Measurements from ENCODE around the gene NEMP2.

DNA sequence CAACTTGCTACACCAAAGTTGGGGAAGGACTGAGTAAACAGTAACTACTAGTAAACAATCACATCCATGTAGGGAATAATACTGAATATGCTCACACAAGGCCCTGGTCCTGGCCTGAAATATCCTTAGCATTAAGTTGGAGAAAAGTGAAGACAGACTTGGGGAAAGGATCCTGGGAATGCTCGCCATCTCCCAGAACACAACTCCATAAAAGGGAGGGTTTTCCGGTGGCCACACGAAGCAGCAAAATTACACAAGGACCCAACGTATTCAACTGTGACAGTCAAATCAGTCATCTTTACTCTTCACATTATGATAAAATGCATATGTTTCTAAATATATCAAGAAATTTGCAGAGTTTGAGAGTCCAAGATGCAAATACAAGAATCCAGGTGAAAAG is 7.3 kb downstream of the NEMP2 start:
- TF ChIP-seq, protein P1, sequence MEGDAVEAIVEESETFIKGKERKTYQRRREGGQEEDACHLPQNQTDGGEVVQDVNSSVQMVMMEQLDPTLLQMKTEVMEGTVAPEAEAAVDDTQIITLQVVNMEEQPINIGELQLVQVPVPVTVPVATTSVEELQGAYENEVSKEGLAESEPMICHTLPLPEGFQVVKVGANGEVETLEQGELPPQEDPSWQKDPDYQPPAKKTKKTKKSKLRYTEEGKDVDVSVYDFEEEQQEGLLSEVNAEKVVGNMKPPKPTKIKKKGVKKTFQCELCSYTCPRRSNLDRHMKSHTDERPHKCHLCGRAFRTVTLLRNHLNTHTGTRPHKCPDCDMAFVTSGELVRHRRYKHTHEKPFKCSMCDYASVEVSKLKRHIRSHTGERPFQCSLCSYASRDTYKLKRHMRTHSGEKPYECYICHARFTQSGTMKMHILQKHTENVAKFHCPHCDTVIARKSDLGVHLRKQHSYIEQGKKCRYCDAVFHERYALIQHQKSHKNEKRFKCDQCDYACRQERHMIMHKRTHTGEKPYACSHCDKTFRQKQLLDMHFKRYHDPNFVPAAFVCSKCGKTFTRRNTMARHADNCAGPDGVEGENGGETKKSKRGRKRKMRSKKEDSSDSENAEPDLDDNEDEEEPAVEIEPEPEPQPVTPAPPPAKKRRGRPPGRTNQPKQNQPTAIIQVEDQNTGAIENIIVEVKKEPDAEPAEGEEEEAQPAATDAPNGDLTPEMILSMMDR (conservative IDR thresholded peaks at IDR 0.05), result no peak
- TF ChIP-seq ZFX (IDR thresholded peaks at IDR 0.05), result no peak
